Peyer's patch (tissue), 4 donors: Measurements from ENCODE around the gene POU6F2.

ENCODE experiments used
- POLR2A ChIP-seq, 2 donors: fragments of 450-650 bp; IDR thresholded peaks; one replicate each; pipeline ENCODE4 v1.5.1; 2017; ENCODE audit warnings: antibody characterized with exemption in 2 of 2, mild to moderate bottlenecking in 2 of 2, moderate library complexity in 2 of 2
- TF ChIP-seq, protein P1 (sequence below), 6 experiments: fragments of 450-650 bp in 4 of 6; fragments of 200-600 bp in 2 of 6; sonication (generic) in 1 of 6; IDR thresholded peaks; one replicate each; pipeline ENCODE4 v1.5.1; 2017 to 2019; ENCODE audit warnings: antibody characterized with exemption in 6 of 6, mild to moderate bottlenecking in 3 of 6, moderate library complexity in 1 of 6

DNA sequence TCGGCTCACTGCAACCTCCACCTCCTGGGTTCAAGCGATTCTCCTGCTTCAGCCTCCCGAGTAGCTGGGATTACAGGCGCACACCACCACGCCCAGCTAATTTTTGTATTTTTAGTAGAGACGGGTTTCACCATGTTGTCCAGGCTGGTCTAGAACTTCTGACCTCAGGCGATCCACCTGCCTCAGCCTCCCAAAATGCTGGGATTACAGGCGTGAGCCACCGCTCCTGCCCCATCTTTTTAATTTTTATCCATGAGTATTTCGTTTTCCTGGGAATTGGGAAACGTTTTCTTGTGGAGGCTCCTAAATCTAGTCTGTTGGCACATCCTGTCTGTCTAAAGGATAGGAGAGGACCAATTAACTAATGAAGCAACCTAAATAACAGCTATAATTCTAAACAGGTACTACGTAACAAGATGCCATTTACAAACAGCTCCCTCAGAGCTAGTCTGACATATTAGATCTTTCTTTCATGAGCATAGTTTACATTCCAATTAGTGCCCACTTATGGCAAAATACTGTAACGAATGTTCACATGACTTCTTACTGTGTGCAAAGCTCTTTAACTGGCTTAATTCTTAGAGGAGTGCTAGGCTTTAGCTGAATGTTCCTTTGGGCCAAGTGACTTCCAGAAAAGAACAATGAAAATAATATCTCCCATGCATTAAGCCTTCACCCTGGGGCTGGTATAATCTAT lies 437.5 kb downstream of the POU6F2 start:
- TF ChIP-seq POLR2A (IDR thresholded peaks at IDR 0.05) = no peak
- TF ChIP-seq, protein P1, sequence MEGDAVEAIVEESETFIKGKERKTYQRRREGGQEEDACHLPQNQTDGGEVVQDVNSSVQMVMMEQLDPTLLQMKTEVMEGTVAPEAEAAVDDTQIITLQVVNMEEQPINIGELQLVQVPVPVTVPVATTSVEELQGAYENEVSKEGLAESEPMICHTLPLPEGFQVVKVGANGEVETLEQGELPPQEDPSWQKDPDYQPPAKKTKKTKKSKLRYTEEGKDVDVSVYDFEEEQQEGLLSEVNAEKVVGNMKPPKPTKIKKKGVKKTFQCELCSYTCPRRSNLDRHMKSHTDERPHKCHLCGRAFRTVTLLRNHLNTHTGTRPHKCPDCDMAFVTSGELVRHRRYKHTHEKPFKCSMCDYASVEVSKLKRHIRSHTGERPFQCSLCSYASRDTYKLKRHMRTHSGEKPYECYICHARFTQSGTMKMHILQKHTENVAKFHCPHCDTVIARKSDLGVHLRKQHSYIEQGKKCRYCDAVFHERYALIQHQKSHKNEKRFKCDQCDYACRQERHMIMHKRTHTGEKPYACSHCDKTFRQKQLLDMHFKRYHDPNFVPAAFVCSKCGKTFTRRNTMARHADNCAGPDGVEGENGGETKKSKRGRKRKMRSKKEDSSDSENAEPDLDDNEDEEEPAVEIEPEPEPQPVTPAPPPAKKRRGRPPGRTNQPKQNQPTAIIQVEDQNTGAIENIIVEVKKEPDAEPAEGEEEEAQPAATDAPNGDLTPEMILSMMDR (IDR thresholded peaks at IDR 0.05) = no peak
